Common myeloid progenitor, CD34-positive (primary cell): ENCODE data around the gene CACFD1.

Experiments
- CTCF ChIA-PET: fragments of 350-600 bp; sonication (Branson Sonifier 250); formaldehyde crosslinking; loops from one replicate; lab custom pipeline; 2021; ENCODE audit warnings: antibody characterized with exemption; lab: Charles Lee
- POLR2A ChIA-PET: fragments of 350-600 bp; sonication (Branson Sonifier 250); formaldehyde crosslinking; loops from one replicate; lab custom pipeline; 2021; ENCODE audit warnings: antibody characterized with exemption; lab: Charles Lee
- DNase-seq, 3 donors: peaks; one replicate each; pipeline versions ENCODE4 v3.0.0 to v3.0.0-alpha.2; 2013
- H3K27ac ChIP-seq, 2 experiments: 1 replicate in 1 of 2; 2 replicates in 1 of 2; pipeline ENCODE4 v1.7.0; 2013; ENCODE audit warnings: inconsistent platforms in 2 of 2, low read length in 2 of 2, mild to moderate bottlenecking in 2 of 2, low read depth in 1 of 2, moderate library complexity in 1 of 2; ENCODE audit not compliant: severe bottlenecking in 2 of 2, insufficient read depth in 1 of 2, poor library complexity in 1 of 2
- H3K27me3 ChIP-seq, 5 experiments: replicated peaks in 2 of 5; 1 replicate in 3 of 5; 2 replicates in 2 of 5; pipeline versions ENCODE4 v1.6.1 to v1.7.0; 2013; ENCODE audit warnings: low read length in 4 of 5, mild to moderate bottlenecking in 2 of 5, moderate library complexity in 2 of 5, inconsistent platforms in 1 of 5; ENCODE audit not compliant: insufficient read depth in 5 of 5, control insufficient read depth in 4 of 5
- H3K36me3 ChIP-seq, 4 experiments: 1 replicate in 2 of 4; 2 replicates in 2 of 4; pipeline versions ENCODE4 v1.6.1 to v1.7.0; 2013; ENCODE audit warnings: low read length in 3 of 4, control low read depth in 1 of 4, mild to moderate bottlenecking in 1 of 4; ENCODE audit not compliant: control insufficient read depth in 4 of 4, insufficient read depth in 4 of 4
- H3K4me1 ChIP-seq, 4 experiments: 1 replicate in 3 of 4; 2 replicates in 1 of 4; pipeline versions ENCODE4 v1.6.1 to v1.7.1; 2013; ENCODE audit warnings: low read length in 3 of 4, mild to moderate bottlenecking in 3 of 4, control low read depth in 1 of 4, inconsistent platforms in 1 of 4, moderate library complexity in 1 of 4; ENCODE audit not compliant: control insufficient read depth in 4 of 4, insufficient read depth in 4 of 4; ENCODE audit errors: control extremely low read depth in 1 of 4
- H3K4me3 ChIP-seq, 7 experiments: 1 replicate in 4 of 7; 2 replicates in 3 of 7; pipeline versions ENCODE4 v1.5.1 to v1.7.0; 2013; ENCODE audit warnings: mild to moderate bottlenecking in 7 of 7, low read length in 6 of 7, moderate library complexity in 6 of 7, inconsistent platforms in 2 of 7, low read depth in 2 of 7, control low read depth in 1 of 7; ENCODE audit not compliant: insufficient read depth in 4 of 7, control insufficient read depth in 1 of 7; ENCODE audit errors: extremely low read depth in 1 of 7
- H3K9me3 ChIP-seq, 5 experiments: 1 replicate in 4 of 5; 2 replicates in 1 of 5; pipeline versions ENCODE4 v1.6.1 to v1.7.1; 2013; ENCODE audit warnings: low read length in 4 of 5, mild to moderate bottlenecking in 2 of 5, inconsistent platforms in 1 of 5, low read depth in 1 of 5, moderate library complexity in 1 of 5; ENCODE audit not compliant: control insufficient read depth in 4 of 5, insufficient read depth in 2 of 5; ENCODE audit errors: control extremely low read depth in 1 of 5
- WGBS: methylation state at CpG from one replicate; pipeline ENCODE4 v1.1.5; 2013; ENCODE audit not compliant: insufficient coverage; 5-methylcytosine and 5-hydroxymethylcytosine counted together

CACFD1 gene

GRCh38 chr9:133421615-133422542, 37.9 kb upstream of the CACFD1 start, which contains the start of gene ADAMTS13:
TSS of gene ADAMTS13 (plus strand) at chr9:133422367. CDS start at chr9:133422444, 77 bp downstream.
- 80% methylated on average over 19 of the region's 23 CpGs for WGBS
- peaks cover 0 to 4% (median 2%) of the 10 kb centered on the region in 5 experiments for H3K27me3 ChIP-seq
- ChIA-PET CTCF (interaction anchor here (0.9 kb wide), 1 partner anchor 10 kb away, joined by 4 read pairs; no protein-coding TSS in a partner anchor), POLR2A (no interaction called here)
- peak in 1 of 3 donors; percentile 25 for DNase-seq
- H3K9me3 ChIP-seq: no peaks in the 10 kb centered on the region
- H3K27ac ChIP-seq: no peak within 1 kb of the TSS
- H3K4me1 ChIP-seq: peaks cover 0 to 15% (median 7%) of the 10 kb centered on the region in 4 experiments
- no peak within 1 kb of the TSS for H3K4me3 ChIP-seq
- H3K36me3 ChIP-seq: no peaks in the 10 kb centered on the region

GRCh38 chr9:133423216-133423615, 36.6 kb upstream of the CACFD1 start:
- ChIA-PET CTCF (interaction anchor here (0.8 kb wide), 1 partner anchor 20 kb away, joined by 3 read pairs; no protein-coding TSS in a partner anchor), POLR2A (no interaction called here)
- WGBS: 100% methylated on average over 2 of the region's 3 CpGs
- no peak overlapping the region for H3K4me3 ChIP-seq
- H3K27ac ChIP-seq: no peak overlapping the region
- H3K4me1 ChIP-seq: peaks cover 0 to 10% (median 5%) of the 10 kb centered on the region in 4 experiments
- H3K36me3 ChIP-seq: no peaks in the 10 kb centered on the region
- peaks cover 0 to 15% (median 11%) of the 10 kb centered on the region in 5 experiments for H3K27me3 ChIP-seq
- H3K9me3 ChIP-seq: no peaks in the 10 kb centered on the region
- DNase-seq: no peak

GRCh38 chr9:133424187-133424586, 35.6 kb upstream of the CACFD1 start:
- Histone ChIP-seq H3K4me1 (peaks cover 0 to 9% (median 5%) of the 10 kb centered on the region in 4 experiments), H3K27ac (no peak overlapping the region), H3K27me3 (peaks cover 0 to 17% (median 12%) of the 10 kb centered on the region in 5 experiments), H3K4me3 (no peak overlapping the region), H3K36me3 (no peaks in the 10 kb centered on the region), H3K9me3 (no peaks in the 10 kb centered on the region)
- DNase-seq: no peak
- ChIA-PET CTCF (interaction anchor here (0.6 to 1.2 kb wide), 2 partner anchors 8 to 239 kb away, joined by 3 to 4 read pairs; no protein-coding TSS in a partner anchor), POLR2A (no interaction called here)
- 98% methylated on average over 11 of the region's 12 CpGs for WGBS

GRCh38 chr9:133425049-133425632, 34.6 kb upstream of the CACFD1 start:
- 96% methylated on average over 20 of the region's 22 CpGs for WGBS
- Histone ChIP-seq H3K27ac (no peak overlapping the region), H3K36me3 (no peaks in the 10 kb centered on the region), H3K9me3 (no peaks in the 10 kb centered on the region), H3K27me3 (peaks cover 0 to 18% (median 12%) of the 10 kb centered on the region in 5 experiments), H3K4me3 (no peak overlapping the region), H3K4me1 (peaks cover 0 to 15% (median 10%) of the 10 kb centered on the region in 4 experiments)
- DNase-seq: no peak
- ChIA-PET CTCF (interaction anchor here (1.2 to 1.3 kb wide), 2 partner anchors 9 to 343 kb away, joined by 3 to 4 read pairs; no protein-coding TSS in a partner anchor), POLR2A (no interaction called here)

GRCh38 chr9:133426011-133426410, 33.8 kb upstream of the CACFD1 start:
- H3K36me3 ChIP-seq: no peaks in the 10 kb centered on the region
- H3K4me1 ChIP-seq: peaks cover 0 to 15% (median 12%) of the 10 kb centered on the region in 4 experiments
- ChIA-PET CTCF (interaction anchor here (1.3 kb wide), 1 partner anchor 343 kb away, joined by 4 read pairs; no protein-coding TSS in a partner anchor), POLR2A (no interaction called here)
- no peak for DNase-seq
- H3K27me3 ChIP-seq: peaks cover 0 to 18% (median 12%) of the 10 kb centered on the region in 5 experiments
- H3K27ac ChIP-seq: no peak overlapping the region
- WGBS: 100% methylated on average over 11 of the region's 11 CpGs
- no peak overlapping the region for H3K4me3 ChIP-seq
- H3K9me3 ChIP-seq: no peaks in the 10 kb centered on the region

GRCh38 chr9:133427658-133428348, 32.0 kb upstream of the CACFD1 start:
- H3K9me3 ChIP-seq: no peaks in the 10 kb centered on the region
- H3K27ac ChIP-seq: no peak overlapping the region
- peak overlapping the region in 1 of 7 experiments; percentile 66 for H3K4me3 ChIP-seq
- H3K4me1 ChIP-seq: peaks cover 0 to 15% (median 12%) of the 10 kb centered on the region in 4 experiments
- ChIA-PET POLR2A (no interaction called here), CTCF (interaction anchor here (1.0 to 1.6 kb wide), 3 partner anchors 9 to 68 kb away, joined by 3 to 7 read pairs (median 3); no protein-coding TSS in a partner anchor)
- 70% methylated on average over 9 of the region's 10 CpGs for WGBS
- peaks cover 0 to 18% (median 12%) of the 10 kb centered on the region in 5 experiments for H3K27me3 ChIP-seq
- no peaks in the 10 kb centered on the region for H3K36me3 ChIP-seq
- no peak for DNase-seq
